Activated gamma-delta T cell treated with anti-CD3 and anti-CD28 coated beads, Interleukin-2, amount 50 U/mL, for 16 hours (primary cell): ENCODE measurements around the gene DYNC2LI1.
"Not testable (repeated sequence)": the region's sequence is repeated elsewhere in the genome, so short reads cannot be mapped to it uniquely, and the experiment has no call there.

Source experiments
- DNase-seq: peaks from one replicate; pipeline ENCODE4 v3.0.0-alpha.2; 2020; ENCODE audit warnings: low read depth

Gene DYNC2LI1

GRCh38 chr2:43773876-43774613 is at the start of gene DYNC2LI1:
Gene DYNC2LI1 (plus strand): TSS chr2:43774039. CDS start chr2:43774139, 100 bp downstream.
- DNase-seq: peak; percentile 54

- DNase-seq: no peak
Measured at GRCh38 chr2:43724728-43725526, 48.9 kb upstream of the DYNC2LI1 start.

- no peak for DNase-seq
Measured at GRCh38 chr2:43725711-43726246, 48.1 kb upstream of the DYNC2LI1 start.

GRCh38 chr2:43726961-43727633 is 46.7 kb upstream of the DYNC2LI1 start:
- not testable (repeated sequence) for DNase-seq

- DNase-seq: no peak
Measured at GRCh38 chr2:43727634-43728014, 46.2 kb upstream of the DYNC2LI1 start.

- DNase-seq: no peak
Measured at GRCh38 chr2:43729491-43730174, 44.2 kb upstream of the DYNC2LI1 start.

- DNase-seq: no peak
Measured at GRCh38 chr2:43731211-43731610, 42.6 kb upstream of the DYNC2LI1 start.

- no peak for DNase-seq
Measured at GRCh38 chr2:43736637-43737036, 37.2 kb upstream of the DYNC2LI1 start.

DNA sequence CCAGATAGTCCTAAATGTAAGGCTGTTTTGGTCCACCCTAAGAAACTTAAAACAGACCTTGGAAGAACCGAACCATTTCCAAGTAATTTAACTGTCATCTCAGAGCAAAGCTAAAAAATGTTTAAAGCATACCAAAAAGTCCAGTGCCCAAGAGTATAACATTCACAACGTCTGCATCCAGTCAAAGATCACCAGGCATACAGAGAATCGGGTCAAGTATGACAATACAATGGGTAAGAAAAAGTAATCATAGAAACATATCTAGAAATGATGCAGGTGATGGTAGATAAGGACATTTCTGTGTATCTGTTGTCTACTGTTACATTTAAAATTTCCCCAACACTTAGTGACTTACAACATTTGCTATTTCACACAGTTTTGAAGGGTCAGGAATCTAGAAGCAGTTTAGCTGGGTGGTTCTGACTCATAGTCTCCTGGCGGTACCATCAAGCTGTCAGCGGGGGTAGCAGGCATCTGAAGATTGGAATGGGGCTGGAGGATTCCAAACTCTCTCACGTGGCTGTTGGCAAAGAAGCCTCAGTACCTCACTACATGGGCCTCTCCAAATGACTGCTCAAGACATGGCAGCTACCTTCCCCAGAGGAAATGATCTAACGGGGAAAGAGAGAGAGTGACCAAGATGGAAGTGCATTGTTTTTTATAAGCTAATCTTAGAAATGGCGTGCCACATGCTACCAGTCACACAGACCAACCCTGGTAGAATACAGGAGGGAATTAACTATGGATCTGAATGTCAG is 36.6 kb upstream of the DYNC2LI1 start:
- no peak for DNase-seq

DNA sequence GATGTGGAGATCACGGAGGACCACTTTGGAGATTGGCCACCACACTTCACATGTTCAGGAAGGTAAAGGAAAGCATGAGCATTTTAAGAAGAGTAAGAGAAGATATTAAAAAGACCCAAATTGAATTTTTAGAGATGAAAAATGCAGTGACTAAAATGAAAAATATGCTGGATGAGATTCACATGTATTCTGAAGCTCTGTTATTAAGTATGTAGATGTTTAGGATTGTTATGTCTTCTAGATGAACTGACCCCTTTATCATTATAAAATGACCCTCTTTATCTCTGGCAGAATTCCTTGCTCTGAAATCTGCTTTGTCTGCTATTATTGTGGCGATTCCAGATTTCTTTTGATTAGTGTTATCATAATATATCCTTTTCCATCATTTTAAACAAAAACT is 36.0 kb upstream of the DYNC2LI1 start:
- no peak for DNase-seq

- DNase-seq: no peak
Measured at GRCh38 chr2:43738257-43738656, 35.6 kb upstream of the DYNC2LI1 start.

- no peak for DNase-seq
Measured at GRCh38 chr2:43743706-43744105, 30.1 kb upstream of the DYNC2LI1 start.

DNA sequence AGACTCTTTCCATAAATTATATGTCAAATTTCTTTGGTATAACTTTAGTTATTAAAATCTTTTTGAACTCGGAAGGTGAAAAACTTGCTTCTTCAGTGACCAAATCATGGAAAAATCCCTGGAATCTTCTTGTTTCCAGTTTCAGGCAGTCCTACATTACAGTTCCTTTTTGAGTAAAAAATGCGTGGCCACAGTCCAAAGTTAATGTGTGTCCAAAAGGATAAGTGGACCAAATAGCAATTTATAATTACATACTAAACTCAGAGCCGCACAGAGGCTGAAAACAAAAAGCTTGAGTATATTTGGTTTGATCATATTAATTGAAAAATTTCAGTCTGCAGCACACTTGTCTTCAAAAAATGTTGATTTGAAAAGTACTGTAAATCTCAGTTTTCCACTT is 28.4 kb upstream of the DYNC2LI1 start:
- no peak for DNase-seq

- no peak for DNase-seq
Measured at GRCh38 chr2:43748333-43748732, 25.5 kb upstream of the DYNC2LI1 start.

DNA sequence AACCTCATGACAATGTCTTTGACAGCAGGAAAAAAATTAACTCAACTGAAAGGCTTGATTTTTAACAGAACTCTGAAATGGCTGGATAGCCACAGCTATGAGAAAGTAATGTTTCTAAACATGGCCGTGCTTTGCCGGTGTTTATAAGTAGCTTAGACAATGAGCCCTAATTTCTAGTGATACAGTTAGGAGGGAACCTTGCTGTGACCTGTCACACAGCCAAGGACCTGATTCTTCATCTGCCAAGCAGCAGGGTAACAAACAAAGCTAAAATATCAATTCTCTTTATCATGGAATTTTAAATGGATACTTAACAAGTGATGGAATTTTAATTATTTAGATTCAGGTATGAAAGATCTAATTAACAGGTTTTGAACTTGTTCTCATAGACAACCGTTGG is 24.3 kb upstream of the DYNC2LI1 start:
- no peak for DNase-seq

DNA sequence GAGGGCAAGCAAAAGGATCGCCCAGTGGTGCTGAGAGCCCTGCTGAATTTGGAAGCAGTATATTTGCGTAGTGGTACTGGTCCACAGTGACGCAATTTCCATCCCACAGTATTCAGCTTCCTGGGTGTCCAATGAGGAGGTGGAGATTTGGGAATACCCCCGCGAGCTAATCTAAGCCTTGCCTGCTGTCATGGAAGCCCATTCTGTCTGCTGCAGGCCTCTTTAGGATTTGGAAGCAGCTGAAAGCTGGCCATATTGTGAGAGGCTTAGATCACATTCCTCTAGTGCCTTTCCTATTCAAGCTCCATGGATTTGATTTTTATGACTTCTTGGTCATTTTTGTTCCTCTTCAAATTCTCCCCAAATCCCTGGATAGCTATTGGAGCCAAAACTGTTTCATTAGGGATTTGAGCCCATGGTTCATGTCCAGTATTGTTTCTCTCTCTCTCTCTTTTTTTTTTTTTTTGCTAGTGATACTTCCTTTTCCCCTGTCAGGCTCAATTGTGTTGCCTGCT is 22.3 kb upstream of the DYNC2LI1 start:
- DNase-seq: no peak

DNA sequence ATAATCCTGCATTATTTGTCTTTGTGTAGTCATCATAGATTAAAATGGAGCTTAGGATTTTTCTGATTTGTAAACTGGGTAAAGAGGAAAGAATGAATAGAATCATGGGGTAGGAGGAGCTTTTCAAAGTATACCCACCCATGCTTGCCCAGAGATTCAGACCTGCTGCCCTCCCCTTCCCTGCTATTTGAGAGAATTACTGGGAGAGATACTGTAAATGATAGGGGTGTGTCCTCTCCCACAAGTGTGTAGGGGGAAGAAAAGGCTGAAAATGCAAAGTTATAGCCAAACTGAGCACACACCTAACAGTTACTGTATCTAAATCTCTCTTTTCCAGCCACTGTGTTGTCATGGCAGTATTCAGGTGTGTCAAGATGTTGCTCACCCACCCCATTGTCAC is 21.5 kb upstream of the DYNC2LI1 start:
- no peak for DNase-seq

DNA sequence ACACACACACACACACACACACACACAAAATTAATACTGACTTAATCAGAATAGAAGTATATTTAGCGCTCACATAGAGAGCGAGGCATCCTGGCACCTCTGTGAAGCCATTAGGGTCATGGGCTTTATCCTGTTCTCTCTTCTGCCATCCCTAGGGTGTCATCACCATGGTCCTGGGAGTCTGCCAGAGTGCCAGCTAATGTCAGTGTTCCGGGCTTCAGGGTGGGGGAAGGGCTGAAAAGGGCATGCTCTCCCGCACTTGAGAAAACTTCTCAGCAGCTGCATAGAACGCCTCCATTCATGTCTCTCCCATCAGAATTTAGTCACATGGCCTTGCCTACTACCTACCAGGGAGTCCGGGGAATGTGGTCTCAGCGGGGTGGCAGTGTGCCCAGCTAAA is 19.7 kb upstream of the DYNC2LI1 start:
- DNase-seq: no peak

DNA sequence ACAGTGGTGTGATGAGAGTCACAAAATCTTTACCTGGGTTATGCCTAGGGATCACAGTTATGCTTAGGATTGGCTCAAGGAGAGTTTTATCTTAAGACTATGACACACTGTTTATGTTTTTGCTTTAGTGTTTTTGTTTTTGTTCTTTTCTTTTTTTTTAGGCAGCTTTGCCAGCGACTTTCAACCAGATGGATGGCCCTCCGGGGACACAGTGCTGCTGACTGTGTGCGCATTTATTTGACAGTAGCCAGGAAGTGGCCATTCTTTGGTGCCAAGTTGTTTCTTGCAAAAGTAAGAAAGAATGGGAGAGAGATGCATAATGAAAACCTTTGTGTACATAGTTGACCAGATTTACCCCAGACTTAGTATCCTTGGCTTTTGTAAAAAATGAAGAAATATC is 15.1 kb upstream of the DYNC2LI1 start:
- DNase-seq: no peak

DNA sequence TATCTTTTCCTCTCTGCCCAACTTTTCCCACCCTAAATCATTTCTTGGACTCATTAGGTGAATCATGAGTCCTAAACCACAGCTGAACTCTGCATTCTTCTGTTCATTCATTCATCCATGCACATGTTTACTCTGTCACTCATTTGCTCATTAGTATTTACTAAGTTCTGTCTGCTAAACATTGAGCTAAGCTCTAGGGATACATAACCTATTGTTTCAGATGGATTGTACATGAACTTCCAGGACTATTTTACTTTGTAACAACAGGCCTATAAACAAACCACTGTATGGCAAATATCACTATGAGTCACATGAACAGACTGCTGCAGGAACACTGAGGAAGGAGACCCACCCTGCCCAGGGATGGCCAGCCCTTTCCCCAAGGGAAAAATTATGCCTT is 14.6 kb upstream of the DYNC2LI1 start:
- no peak for DNase-seq

DNA sequence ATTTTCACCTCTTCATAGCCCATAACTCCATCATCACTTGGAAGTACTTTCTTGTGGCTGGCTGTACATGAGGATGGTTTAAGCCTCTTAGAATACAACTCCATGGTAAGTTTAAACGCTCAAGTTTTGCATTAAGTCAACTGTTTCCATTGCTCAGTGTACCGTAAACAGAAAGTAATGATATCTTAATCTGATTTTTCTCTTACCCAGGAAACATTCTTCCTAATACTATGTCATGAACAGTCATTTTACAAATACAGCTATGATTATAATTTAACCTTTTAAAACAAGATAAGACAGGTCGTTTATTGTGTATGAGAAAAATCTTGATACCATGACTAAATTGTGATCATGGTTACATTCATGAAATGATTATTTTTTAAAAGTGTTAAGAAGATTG is 11.6 kb upstream of the DYNC2LI1 start:
- DNase-seq: no peak
